ENCODE results near the gene USP3.
A peak's percentile ranks its signal among the peaks of the same experiment; 100 is the strongest.

Gene USP3

GRCh38 chr15:63481105-63481810, 23.1 kb upstream of the USP3 start:
- Histone ChIP-seq H2AK5ac (ENCODE audit: low read length) (no peak overlapping the region), H4K5ac (ENCODE audit: low read length) (no peak overlapping the region), H4K8ac (ENCODE audit: low read depth, low read length) (no peak overlapping the region), H3K27ac (ENCODE audit: low read depth, low read length) (no peak overlapping the region), H3K4me3 (ENCODE audit: low read length) (no peak overlapping the region), H3K23ac (ENCODE audit: low read length) (no peak overlapping the region), H3K4me2 (ENCODE audit: low read length) (no peak overlapping the region), H3K56ac (ENCODE audit: low read length) (peak overlapping the region; percentile 27), H3K36me3 (ENCODE audit: control insufficient read depth, insufficient read depth, low read length) (no peaks in the 10 kb centered on the region), H2BK120ac (ENCODE audit: low read depth, low read length) (no peak overlapping the region), H3K4me1 (ENCODE audit: control insufficient read depth, low read depth, low read length) (peaks cover 3% of the 10 kb centered on the region), H3K4ac (ENCODE audit: low read depth, low read length) (no peak overlapping the region), H3K27me3 (ENCODE audit: insufficient read depth, low read length, poor library complexity) (no peaks in the 10 kb centered on the region), H3K9ac (ENCODE audit: low read length) (no peak overlapping the region), H2BK5ac (ENCODE audit: low read length) (no peak overlapping the region), H2BK15ac (replicated peaks; ENCODE audit: low read depth) (no peak overlapping the region), H3K79me1 (ENCODE audit: low read length) (no peaks in the 10 kb centered on the region), H3K79me2 (ENCODE audit: control insufficient read depth, insufficient read depth, low read length) (no peaks in the 10 kb centered on the region), H3K18ac (ENCODE audit: low read length) (no peak overlapping the region)
- DNase-seq: no peak
- no CpG with 5 or more reads among the region's 3 CpGs for WGBS (ENCODE audit: extremely low coverage, insufficient coverage, low lambda C conversion rate)

DNA sequence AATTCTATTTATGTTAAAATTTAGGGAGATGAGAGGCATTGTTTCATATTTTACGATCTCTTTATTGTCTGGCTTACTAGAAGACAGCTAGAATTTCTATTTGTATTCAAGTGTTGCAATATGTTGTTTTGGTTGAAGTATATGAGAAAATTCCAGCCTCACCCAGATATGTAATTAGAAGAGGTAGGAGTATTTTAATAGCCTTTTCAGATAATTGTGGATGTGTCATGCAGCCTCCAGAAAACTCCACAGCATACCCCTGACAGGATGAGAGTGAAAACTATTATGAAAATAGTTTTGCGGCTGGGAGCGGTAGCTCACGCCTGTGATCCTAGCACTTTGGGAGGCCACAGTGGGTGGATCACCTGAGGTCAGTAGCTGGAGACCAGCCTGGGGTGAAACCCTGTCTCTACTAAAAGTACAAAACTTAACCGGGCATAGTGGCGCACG, 21.5 kb upstream of the USP3 start:
- no peak overlapping the region for H2BK120ac ChIP-seq (ENCODE audit: low read depth, low read length)
- DNase-seq: no peak
- no peak overlapping the region for H3K18ac ChIP-seq (ENCODE audit: low read length)
- no peak overlapping the region for H3K27ac ChIP-seq (ENCODE audit: low read depth, low read length)
- no peak overlapping the region for H2AK5ac ChIP-seq (ENCODE audit: low read length)
- no peak overlapping the region for H3K4me2 ChIP-seq (ENCODE audit: low read length)
- H2BK15ac ChIP-seq (replicated peaks; ENCODE audit: low read depth): no peak overlapping the region
- H3K4ac ChIP-seq (ENCODE audit: low read depth, low read length): no peak overlapping the region
- WGBS (ENCODE audit: extremely low coverage, insufficient coverage, low lambda C conversion rate): no CpG with 5 or more reads among the region's 7 CpGs
- H2BK5ac ChIP-seq (ENCODE audit: low read length): no peak overlapping the region
- no peak overlapping the region for H3K56ac ChIP-seq (ENCODE audit: low read length)
- H3K23ac ChIP-seq (ENCODE audit: low read length): no peak overlapping the region
- H4K8ac ChIP-seq (ENCODE audit: low read depth, low read length): no peak overlapping the region
- no peaks in the 10 kb centered on the region for H3K79me1 ChIP-seq (ENCODE audit: low read length)
- no peaks in the 10 kb centered on the region for H3K36me3 ChIP-seq (ENCODE audit: control insufficient read depth, insufficient read depth, low read length)
- H3K79me2 ChIP-seq (ENCODE audit: control insufficient read depth, insufficient read depth, low read length): no peaks in the 10 kb centered on the region
- H3K4me1 ChIP-seq (ENCODE audit: control insufficient read depth, low read depth, low read length): peaks cover 3% of the 10 kb centered on the region
- H3K9ac ChIP-seq (ENCODE audit: low read length): no peak overlapping the region
- H3K27me3 ChIP-seq (ENCODE audit: insufficient read depth, low read length, poor library complexity): no peaks in the 10 kb centered on the region
- H3K4me3 ChIP-seq (ENCODE audit: low read length): no peak overlapping the region
- no peak overlapping the region for H4K5ac ChIP-seq (ENCODE audit: low read length)

GRCh38 chr15:63483521-63484371, 20.6 kb upstream of the USP3 start:
- Histone ChIP-seq H2BK5ac (ENCODE audit: low read length) (no peak overlapping the region), H3K9ac (ENCODE audit: low read length) (no peak overlapping the region), H3K79me1 (ENCODE audit: low read length) (no peaks in the 10 kb centered on the region), H2AK5ac (ENCODE audit: low read length) (no peak overlapping the region), H3K79me2 (ENCODE audit: control insufficient read depth, insufficient read depth, low read length) (no peaks in the 10 kb centered on the region), H3K27me3 (ENCODE audit: insufficient read depth, low read length, poor library complexity) (no peaks in the 10 kb centered on the region), H4K8ac (ENCODE audit: low read depth, low read length) (no peak overlapping the region), H3K4me2 (ENCODE audit: low read length) (no peak overlapping the region), H2BK120ac (ENCODE audit: low read depth, low read length) (no peak overlapping the region), H3K4ac (ENCODE audit: low read depth, low read length) (no peak overlapping the region), H3K4me3 (ENCODE audit: low read length) (no peak overlapping the region), H3K18ac (ENCODE audit: low read length) (no peak overlapping the region), H3K27ac (ENCODE audit: low read depth, low read length) (no peak overlapping the region), H3K4me1 (ENCODE audit: control insufficient read depth, low read depth, low read length) (peaks cover 3% of the 10 kb centered on the region), H3K56ac (ENCODE audit: low read length) (no peak overlapping the region), H3K23ac (ENCODE audit: low read length) (no peak overlapping the region), H2BK15ac (replicated peaks; ENCODE audit: low read depth) (no peak overlapping the region), H3K36me3 (ENCODE audit: control insufficient read depth, insufficient read depth, low read length) (no peaks in the 10 kb centered on the region), H4K5ac (ENCODE audit: low read length) (no peak overlapping the region)
- WGBS (ENCODE audit: extremely low coverage, insufficient coverage, low lambda C conversion rate): no CpG with 5 or more reads among the region's 6 CpGs
- DNase-seq: no peak

DNA sequence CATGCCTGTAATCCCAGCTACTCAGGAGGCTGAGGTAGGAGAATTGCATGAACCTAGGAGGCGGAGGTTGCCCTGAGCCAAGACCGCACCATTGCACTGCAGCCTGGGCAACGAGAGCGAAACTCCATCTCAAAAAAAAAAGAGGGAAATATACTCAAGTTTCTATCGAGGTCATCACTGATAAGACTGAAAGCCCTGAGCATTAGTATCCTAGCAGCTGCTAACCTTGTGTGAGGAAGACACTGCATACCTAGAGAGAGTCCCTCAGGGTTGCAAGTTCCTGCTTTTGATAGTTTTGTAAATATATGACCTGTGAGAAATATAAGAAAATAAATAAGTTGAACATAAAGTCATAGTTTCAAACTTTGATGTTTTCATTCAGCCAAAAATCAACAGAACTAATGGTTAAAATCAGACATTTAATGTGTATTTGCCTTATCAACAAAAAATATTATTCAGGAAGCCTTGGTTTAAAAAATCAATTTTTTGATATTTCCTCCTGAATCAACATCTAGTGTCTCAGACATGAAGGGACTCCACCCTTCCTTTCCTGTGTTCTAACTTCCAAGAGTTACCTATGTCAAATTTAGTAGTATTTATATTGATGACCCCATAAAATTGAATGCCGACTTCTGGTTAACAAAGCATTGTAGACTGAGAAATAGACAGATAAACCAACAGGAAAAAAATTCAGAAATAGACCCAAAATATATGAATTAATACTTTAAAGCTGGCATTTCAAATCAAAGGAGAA, 19.8 kb upstream of the USP3 start:
- H2AK5ac ChIP-seq (ENCODE audit: low read length): no peak overlapping the region
- H3K18ac ChIP-seq (ENCODE audit: low read length): no peak overlapping the region
- H3K79me2 ChIP-seq (ENCODE audit: control insufficient read depth, insufficient read depth, low read length): no peaks in the 10 kb centered on the region
- no peak overlapping the region for H3K27ac ChIP-seq (ENCODE audit: low read depth, low read length)
- H3K23ac ChIP-seq (ENCODE audit: low read length): no peak overlapping the region
- peaks cover 3% of the 10 kb centered on the region for H3K4me1 ChIP-seq (ENCODE audit: control insufficient read depth, low read depth, low read length)
- no peak overlapping the region for H2BK15ac ChIP-seq (replicated peaks; ENCODE audit: low read depth)
- H3K36me3 ChIP-seq (ENCODE audit: control insufficient read depth, insufficient read depth, low read length): no peaks in the 10 kb centered on the region
- H3K4me2 ChIP-seq (ENCODE audit: low read length): no peak overlapping the region
- no peak overlapping the region for H3K9ac ChIP-seq (ENCODE audit: low read length)
- no peak for DNase-seq
- H3K4me3 ChIP-seq (ENCODE audit: low read length): no peak overlapping the region
- no peaks in the 10 kb centered on the region for H3K79me1 ChIP-seq (ENCODE audit: low read length)
- H4K8ac ChIP-seq (ENCODE audit: low read depth, low read length): no peak overlapping the region
- H2BK120ac ChIP-seq (ENCODE audit: low read depth, low read length): no peak overlapping the region
- no peak overlapping the region for H3K4ac ChIP-seq (ENCODE audit: low read depth, low read length)
- no peak overlapping the region for H4K5ac ChIP-seq (ENCODE audit: low read length)
- H2BK5ac ChIP-seq (ENCODE audit: low read length): no peak overlapping the region
- no CpG with 5 or more reads among the region's 6 CpGs for WGBS (ENCODE audit: extremely low coverage, insufficient coverage, low lambda C conversion rate)
- H3K56ac ChIP-seq (ENCODE audit: low read length): no peak overlapping the region
- no peaks in the 10 kb centered on the region for H3K27me3 ChIP-seq (ENCODE audit: insufficient read depth, low read length, poor library complexity)

DNA sequence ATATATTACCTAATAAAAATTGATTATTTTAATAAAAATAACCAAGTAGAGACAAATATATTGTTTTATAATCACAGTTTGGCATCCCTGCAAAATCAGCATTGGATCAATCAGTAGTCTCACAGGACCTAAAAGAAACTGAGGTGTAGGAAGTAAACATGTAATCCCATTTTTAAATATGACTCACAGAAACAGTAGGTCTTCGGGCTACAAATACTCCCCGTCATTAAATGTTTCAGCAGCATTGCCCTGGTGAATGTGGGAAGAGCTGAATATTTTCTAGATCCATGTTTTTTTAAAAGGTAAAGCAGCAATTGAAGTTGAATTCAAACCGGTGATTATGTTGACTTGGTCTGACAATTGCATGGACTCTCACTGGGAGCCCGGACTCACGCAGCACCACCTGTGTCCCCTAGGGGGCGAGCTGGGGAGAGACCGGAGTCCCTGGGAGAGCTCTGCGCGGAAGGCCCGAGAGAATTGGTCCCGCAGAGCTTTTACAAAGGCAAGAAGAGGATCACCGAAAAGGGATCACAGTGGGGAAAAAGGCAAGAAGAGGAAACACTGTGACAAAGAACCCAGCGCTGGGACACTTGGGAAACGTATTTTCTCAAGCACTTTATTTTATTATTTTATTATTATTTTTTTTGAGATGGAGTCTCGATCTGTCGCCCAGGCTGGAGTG, 17.2 kb upstream of the USP3 start:
- H3K27me3 ChIP-seq (ENCODE audit: insufficient read depth, low read length, poor library complexity): no peaks in the 10 kb centered on the region
- H3K18ac ChIP-seq (ENCODE audit: low read length): no peak overlapping the region
- H3K9ac ChIP-seq (ENCODE audit: low read length): no peak overlapping the region
- no peak overlapping the region for H3K27ac ChIP-seq (ENCODE audit: low read depth, low read length)
- no peak overlapping the region for H3K56ac ChIP-seq (ENCODE audit: low read length)
- no peak overlapping the region for H3K4me2 ChIP-seq (ENCODE audit: low read length)
- peaks cover 3% of the 10 kb centered on the region for H3K4me1 ChIP-seq (ENCODE audit: control insufficient read depth, low read depth, low read length)
- DNase-seq: peak; percentile 84
- no peak overlapping the region for H2BK15ac ChIP-seq (replicated peaks; ENCODE audit: low read depth)
- no peak overlapping the region for H4K5ac ChIP-seq (ENCODE audit: low read length)
- H3K79me1 ChIP-seq (ENCODE audit: low read length): no peaks in the 10 kb centered on the region
- H3K4ac ChIP-seq (ENCODE audit: low read depth, low read length): no peak overlapping the region
- H2AK5ac ChIP-seq (ENCODE audit: low read length): no peak overlapping the region
- no peak overlapping the region for H2BK120ac ChIP-seq (ENCODE audit: low read depth, low read length)
- no peak overlapping the region for H4K8ac ChIP-seq (ENCODE audit: low read depth, low read length)
- no CpG with 5 or more reads among the region's 16 CpGs for WGBS (ENCODE audit: extremely low coverage, insufficient coverage, low lambda C conversion rate)
- H3K4me3 ChIP-seq (ENCODE audit: low read length): no peak overlapping the region
- no peaks in the 10 kb centered on the region for H3K79me2 ChIP-seq (ENCODE audit: control insufficient read depth, insufficient read depth, low read length)
- no peaks in the 10 kb centered on the region for H3K36me3 ChIP-seq (ENCODE audit: control insufficient read depth, insufficient read depth, low read length)
- no peak overlapping the region for H2BK5ac ChIP-seq (ENCODE audit: low read length)
- H3K23ac ChIP-seq (ENCODE audit: low read length): no peak overlapping the region
